Activated T-helper 1 cell treated with anti-CD3 and anti-CD28 coated beads, Interleukin-2, amount 50 U/mL, for 16 hours (primary cell): ENCODE measurements around the gene PRCD.
"Not testable (repeated sequence)": the region's sequence is repeated elsewhere in the genome, so short reads cannot be mapped to it uniquely, and the experiment has no call there.

Source experiments
- DNase-seq, 2 donors: peaks; one replicate each; pipeline ENCODE4 v3.0.0-alpha.2; 2020; ENCODE audit warnings: low read depth in 1 of 2, low spot score in 1 of 2

Gene PRCD

DNA sequence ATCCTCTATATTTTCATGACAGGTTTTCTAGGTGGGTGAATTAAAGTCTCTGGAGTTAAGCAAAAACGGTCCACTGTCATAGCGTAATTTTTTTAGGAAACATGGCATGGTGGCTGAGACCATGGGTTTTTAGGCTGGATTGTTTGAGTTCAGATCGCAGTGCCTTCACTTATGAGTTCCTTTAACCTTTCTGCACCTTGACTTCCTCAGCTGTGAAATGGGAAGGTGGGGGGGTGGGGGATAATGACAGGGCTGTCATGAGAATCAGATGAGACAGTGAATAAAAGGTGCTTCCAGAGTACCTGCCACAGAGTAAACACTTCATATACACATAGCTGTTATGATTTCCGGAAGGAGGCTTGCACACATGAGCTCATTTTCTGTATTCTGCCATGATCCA, 11.8 kb downstream of the PRCD start:
- DNase-seq: no peak

DNA sequence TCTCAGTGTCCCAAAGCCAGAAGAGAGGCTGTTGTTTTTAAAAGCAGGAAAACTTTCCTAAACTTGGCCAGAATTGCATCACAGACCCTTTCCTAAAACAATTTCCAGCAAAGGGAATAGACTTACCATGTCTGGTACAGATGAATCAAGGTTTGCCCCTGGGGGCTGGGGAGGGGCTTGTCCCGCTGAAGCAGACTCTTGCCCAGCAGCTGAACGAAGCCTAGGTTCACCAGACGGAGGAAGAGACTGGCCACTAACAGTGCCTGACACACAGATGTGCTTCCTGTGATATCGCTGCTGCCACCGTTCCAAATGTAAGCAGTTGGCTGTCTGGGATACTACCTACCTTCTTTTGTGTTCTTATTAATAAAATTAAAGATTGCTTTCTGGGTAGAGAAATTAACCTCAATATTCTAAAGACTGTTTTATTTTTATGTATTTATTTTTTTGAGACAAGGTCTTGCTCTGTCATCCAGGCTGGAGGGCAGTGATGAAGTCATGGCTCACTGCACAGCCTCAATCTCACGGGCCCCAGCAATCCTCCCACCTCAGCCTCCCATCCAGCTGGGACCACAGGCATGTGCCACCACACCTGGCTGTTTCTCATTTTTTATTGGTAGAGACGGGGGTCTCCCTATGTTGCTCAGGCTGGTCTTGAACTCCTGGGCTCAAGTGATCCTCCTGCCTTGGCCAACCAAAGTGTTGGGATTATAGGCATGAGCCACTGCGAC, 13.5 kb downstream of the PRCD start:
- DNase-seq: no peak

DNA sequence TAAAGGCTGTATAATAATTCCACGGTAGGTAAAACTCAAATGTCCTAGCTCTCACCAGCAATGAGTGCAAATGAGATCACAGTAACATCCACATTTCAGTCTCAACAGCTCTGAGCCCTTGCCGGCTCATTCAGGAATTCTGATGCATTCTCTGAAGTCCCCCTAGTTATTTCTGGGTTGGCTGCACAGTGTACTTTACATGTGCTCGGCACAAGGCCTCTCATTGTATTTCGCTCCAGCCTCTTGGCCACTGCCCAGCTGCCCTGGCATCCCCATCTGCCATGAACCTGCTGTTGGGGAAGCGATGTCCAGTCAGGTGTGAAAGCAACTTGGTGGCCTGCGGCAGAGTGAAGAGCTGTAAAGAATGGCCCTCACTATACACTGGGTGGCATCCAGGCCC, 14.3 kb downstream of the PRCD start:
- DNase-seq: no peak

DNA sequence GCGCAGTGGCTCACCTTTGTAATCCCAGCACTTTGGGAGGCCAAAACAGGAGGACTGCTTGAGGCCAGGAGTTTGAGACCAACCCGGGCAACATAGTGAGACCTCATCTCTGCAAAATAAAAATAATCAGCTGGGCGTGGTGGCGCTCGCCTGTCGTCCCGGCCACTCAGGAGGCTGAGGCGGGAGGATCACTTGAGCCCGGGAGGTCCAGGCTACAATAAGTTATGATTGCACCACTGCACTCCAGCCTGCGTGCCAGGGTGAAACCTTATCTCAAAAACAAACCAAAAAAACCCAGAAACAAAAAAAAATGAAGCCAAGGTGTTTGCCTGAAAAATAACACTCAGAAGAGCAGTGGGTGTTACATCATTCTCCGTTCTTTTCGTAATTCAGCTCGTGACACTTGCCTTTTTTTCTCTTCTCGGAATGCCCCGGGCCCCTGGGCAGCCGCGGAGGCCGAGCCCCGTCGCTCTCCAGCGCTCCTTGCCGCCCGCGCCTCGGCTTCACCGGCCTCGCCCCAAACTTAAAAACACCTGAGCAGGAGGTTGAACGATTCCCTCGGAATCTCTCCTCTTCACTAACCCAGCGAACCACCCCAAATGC, 17.0 kb downstream of the PRCD start:
- peak in 1 of 2 donors; percentile 34 for DNase-seq

DNA sequence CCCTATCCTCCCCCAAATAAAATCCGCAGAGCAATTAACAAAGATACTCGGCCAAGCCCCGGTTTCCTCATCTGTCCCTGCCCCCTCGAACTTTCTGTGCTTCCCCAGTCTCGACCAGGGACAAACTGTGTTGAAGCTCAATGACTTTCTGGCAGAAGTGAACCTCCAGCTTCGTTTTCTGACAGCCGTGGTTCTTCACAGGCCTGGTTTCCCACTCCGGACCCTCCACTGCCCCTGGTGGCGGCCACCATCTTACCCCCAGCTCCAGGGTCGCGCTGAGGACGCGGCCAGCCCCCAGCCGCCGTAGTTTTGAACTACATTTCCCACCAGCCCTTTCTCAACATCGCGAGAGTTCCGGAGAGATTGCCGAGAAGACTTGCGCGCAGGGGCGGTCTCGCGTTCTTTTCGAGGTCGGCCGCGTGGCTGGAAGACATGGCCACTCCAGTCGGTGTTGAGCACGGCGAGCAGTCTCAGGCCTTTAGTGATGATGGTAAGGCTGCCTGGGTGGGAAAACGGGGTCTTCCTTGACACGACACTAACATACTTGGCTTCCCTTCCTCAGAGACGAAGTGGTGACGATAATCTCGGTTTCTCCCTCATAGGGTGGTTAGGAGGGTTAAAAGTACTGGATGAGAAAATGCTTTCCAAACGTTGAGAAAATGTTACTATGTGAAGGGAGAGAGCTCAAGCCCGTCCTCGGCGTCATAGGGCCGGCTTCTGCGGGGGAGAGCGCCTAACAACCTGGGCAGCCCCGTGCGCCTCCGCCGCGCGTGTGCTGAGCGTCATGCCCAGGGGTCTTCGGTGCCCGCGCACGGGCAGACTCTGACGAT, 17.7 kb downstream of the PRCD start:
- peak; percentile 80 to 88 for DNase-seq

DNA sequence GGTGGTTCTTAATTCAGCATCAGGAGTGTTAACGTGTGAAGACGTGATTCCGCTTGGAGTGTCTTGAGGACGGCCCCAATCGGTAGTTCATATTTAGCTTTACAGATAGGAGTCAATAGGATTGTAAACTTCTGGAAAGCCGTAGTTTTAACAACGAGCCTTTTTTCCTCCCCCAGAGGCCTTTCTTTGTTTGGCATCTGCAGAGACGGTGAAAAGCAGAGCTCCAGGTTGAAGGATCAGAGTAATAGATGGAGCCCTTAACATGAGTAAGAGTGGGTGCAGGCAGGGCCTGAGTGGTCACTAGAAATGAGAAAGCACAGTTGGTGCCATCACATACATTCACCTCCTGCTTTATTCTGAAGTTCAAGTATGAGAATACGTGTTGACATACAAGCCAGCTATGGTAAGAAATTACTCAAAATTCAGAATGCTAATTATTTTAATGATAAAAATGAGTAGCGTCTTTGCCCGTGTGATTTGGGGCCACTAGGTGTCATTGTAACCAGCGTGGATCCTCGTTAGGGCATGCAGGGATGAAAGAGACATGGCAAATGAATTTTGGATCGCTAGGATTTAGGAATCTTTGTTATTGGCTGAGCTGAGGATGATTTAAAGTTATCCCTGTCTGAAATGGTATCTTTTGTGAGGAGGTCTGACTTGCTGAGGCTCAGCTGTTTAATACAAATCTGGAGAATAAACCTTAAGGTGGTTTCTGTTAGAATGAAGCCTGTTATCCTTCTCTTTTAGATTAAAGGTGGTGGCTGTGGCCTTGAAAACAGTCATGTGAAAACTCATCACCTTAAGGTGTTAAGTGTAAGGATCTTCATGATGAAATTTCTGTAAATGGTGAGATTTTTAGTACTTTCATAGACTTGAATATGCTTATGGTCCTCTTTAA, 18.6 kb downstream of the PRCD start:
- no peak for DNase-seq

DNA sequence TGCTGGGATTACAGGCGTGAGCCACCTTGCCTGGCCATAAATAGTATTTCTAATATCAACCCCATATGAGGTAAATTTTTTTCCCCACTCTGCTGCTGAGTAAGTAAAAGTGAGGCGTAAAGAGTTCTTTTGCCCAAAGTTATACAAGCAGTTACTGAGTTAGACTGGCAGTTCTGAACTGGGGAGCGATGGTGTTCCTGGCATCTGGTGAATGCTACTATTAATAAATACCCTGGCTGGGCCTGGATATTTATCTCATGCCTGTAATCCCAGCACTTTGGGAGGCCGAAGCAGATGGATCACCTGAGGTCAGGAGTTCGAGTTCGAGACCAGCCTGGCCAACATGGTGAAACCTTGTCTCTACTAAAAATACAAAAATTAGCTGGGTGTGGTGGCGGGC, 19.6 kb downstream of the PRCD start:
- DNase-seq: not testable (repeated sequence)

DNA sequence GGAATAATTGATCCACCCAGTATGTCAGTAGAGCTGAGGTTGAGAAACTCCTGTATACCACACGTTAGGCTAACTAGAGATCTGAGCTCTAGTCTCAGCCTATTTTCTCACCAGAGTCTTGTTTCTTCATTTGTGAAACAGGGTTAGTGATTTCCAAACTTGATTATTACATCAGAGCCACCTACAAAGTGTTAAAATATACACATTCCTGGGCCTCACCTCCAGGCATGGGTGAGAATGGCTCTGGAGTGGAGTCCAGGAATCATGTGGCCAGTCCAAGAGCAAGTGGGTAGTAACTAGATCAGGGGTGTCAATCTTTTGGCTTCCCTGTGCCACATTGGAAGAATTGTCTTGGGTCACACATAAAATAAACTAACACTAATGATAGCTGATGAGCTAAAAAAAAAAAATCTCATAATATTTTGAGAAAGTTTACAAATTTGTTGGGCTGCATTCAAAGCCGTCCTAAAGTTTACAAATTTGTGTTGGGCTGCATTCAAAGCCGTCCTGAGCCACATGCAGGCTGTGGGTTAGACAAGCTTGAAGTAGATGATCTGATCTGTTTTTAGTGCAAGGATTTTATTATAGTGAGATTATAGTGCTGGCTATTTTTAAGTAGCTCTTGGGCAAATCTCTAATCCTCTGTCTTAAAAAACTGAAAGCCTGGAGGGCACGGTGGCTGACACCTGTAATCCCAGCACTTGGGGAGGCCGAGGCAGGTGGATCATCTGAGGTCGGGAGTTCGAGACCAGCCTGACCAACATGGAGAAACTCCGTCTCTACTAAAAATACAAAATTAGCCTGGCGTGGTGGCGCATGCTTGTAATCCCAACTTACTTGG, 20.4 kb downstream of the PRCD start:
- no peak for DNase-seq

DNA sequence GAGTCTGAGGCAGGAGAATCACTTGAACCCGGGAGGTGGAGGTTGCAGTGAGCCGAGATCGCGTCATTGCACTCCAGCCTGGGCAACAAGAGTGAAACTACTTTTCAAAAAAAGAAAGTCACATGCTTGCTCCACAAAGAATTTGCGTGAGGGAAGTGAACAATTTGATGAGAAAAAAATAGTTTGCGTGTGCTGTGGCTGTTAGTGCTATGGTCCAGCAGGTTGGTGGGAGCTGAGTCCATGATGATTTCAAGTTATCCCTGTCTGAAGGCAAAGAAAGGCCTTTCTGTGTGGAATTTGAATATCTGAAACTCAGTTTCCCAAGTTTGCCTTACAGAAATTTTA, 21.0 kb downstream of the PRCD start:
- no peak for DNase-seq

DNA sequence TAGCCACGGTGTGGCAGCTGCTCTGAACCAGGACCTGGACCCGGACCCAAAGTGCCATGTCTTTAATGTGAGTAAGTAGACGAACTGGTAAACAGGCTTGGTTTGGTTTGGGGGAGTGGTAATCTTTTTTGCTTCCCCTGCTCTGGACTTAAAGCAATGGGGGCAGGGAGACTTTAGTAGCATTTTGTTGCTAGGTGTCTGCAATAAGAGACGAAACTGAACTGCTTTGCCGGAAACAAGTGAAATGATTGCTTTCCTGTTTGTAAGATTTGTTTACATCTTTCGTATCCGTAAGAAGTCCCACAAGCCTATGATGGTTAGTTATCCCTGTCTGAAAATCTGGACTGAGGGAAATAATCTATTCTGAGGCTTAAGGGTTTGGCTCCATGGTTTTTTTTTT, 21.5 kb downstream of the PRCD start:
- no peak for DNase-seq

DNA sequence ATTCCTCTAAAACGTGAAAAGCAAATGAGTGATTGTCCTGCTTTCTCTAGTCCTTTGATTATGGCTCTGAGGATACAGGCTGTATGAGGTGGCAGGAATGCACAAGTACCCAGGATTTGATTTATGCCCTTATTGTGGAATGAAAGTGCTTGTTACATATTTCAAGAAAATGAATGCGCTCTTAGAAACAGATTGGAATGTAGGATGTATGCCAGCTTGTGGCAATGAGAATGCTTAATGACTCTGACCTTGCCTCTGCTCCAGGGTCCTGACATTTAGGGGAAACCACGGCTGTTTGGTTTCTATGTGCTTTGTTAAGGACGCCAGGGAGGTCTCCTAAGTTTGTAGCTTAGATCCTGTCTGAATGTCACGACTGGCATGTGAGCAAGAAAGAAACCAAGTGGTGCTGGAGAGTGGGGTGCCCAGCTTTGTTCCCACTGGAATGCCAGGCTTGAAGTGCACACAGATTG, 22.0 kb downstream of the PRCD start:
- no peak for DNase-seq

DNA sequence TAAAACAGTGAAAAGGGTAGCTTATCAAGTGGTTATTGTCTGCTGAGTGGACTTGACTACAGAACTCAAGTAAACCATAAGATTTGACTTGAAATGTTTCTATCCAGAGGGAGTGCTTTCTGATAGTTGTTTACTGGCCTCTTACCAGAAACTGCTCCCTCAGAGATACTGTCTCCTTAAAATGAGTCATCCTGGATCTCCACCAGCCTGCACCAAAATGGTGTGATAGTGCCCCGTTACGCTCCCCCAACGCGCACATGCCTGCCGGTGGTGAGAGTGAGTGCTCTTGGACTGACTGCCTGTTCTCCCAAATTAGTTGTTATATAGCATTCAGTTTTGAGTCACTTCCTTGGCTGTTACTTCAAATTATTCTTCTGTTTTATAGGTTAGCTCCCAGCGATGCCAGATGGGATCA, 22.9 kb downstream of the PRCD start:
- no peak for DNase-seq

DNA sequence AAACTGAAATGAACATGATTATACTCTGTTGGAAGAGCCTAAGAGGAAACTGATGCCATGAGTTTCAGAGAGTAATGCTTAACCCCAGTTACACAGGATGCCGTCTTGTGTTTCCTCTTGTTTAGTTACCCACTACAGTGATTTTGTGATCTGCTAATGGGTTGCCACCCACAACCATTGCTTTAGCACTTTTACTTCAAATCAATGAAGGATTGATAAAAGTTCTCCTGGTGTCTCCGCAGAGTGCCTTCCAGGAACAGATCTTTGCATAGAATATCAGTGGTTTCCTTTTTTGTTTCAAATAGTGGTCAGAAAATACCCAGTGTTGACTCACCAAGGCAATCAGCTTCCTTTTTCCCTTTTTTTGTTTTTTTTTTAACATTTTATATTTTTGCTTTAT, 23.5 kb downstream of the PRCD start:
- DNase-seq: not testable (repeated sequence)

DNA sequence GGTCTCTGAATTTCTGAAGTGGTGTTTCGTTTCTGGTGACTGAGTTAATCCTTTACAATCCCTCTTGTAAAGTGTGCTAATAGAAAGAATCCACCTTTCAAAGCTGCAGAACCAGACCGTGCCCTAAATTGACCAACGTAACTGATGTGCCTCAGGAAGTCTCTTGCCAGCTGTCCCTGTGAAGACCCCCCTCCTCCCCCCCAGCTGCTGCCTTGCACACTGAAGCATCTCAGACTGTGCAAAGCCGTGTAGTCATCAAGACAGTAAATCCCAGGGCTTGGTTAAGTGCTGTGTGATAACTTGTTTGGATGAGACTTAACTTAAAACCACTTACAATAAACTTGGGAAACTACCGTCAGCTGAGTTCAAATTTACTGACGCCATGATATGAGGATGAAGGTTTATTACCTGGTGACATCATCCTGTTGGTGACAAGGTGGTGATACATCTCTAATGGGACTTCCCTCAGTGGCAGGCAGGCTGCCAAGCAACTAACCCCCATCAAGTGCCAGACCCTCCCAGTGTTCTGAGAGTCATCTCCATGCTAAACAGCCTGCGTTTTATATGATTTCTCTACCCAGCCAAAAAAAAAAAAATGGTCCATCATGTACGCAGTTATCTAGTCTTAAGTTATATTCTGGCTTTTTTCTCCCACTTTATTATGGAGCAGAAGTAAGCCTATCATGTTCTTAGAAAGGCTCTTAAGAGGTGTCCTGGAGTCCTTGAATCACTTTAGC, 25.3 kb downstream of the PRCD start:
- DNase-seq: not testable (repeated sequence)

DNA sequence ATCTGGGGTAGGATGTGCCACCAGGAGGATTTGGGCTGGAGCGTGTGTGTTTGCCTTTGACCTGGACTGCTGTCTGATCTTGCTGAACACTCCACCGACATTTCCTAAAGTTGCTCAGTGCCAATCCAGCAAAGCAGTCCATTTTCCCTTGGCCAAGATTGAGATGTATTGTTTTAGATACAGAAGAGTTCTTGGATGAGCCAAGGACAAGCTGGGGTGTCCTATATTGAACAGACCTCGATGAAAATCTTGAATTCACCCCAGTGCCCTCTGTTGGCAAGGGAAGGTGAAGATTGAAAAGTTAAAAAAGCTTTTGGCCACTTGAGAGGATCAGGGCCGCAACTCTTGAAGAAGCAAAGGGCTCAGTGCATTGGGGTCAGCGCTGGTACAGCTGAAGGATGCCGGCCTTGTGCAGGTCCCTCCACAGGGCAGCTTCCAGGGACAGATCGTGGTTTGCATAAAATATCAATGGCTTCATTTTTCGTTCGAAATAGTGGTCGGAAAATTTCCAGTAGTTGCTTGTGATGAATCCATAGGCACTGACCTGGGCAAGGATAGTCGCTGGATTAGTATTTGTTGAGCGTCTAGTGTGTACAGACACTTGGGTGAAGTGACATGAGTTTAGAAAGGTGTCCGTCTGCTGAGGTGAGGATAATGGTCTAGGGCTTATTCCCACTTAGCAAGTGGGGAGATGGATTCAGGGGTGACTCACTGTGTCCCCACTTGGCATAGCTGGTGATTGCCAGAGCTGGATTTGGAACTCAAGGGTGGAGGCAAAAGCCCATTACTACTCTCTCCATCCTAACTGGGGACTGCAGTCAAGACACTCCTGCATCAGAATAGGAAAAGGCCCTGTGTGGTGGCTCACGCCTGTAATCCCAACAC, 26.1 kb downstream of the PRCD start:
- DNase-seq: no peak

DNA sequence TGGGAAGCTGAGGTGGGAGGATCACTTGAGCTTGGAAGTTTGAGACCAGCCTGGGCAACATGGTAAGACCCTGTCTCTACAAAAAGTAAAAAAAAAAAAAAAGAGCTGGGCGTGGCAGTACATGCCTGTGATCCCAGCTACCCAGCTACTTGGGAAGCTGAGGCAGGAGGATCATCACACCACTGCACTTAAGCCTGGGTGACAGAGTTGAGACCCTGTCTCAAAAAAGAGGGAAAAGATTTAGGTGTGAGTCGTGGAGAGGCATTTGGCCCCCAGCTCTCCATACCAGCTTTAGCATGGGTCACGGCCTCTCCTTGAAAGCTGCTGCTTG, 26.7 kb downstream of the PRCD start:
- no peak for DNase-seq

DNA sequence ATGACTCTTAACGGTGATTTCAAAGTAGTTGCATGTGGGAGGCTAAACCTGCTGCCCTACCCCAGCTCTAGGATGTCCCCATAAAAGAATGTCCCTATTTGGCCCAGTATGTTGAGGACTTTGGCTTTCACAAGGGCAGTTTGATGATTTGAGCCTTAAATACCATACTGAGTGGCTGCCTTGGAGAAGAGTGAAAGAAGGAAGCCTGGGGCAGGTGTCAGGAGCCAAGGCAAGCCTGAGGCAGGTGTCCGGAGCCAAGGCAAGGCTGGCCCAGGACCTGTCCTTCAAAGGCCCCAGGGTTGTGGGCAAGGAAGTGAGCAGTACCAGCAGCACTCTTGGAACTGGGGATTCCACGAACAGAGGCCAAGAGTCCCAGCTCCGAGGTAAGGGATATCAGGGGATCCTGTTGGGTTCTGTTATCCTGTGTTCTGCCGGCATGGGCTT, 27.2 kb downstream of the PRCD start:
- DNase-seq: no peak

DNA sequence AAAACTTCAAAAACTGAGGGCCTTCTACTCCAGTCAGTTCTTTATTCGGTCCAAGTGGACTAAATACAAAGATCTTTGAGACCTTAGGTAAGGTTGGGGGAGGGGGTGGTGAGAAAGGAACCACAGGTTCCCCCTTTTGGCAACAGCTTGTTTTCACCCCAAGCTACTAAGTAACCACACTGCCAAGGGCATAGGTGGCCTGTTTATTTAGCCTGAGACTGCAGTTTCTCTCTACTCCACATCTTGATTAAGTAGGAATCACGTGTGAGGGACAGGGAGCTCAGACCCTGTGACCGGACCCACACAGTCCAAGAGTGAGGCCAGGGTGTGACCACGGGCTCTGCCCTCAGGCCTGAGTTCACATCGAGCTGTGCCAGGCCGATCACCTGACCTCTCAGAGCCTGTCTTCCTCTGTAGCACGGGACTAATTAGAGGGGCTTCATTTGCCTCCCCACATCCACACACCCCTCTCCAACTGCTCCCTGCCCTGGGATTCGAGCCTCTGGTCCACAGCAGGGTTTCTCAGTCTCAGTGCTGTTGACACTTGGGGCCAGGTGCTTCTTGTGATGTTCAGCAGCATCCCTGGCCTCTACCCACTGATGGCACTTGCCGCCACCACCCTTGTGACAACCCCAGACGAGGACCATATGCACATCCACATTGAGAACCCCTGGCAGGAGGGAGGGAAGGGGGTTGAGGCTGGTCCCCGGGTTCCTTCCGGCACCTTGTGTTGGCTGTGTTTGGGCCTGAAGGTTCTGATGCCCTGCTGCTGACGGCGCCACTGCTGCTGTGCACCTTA, 28.0 kb downstream of the PRCD start:
- DNase-seq: no peak
